ENCODE data around the gene RNF5.

RNF5 gene

GRCh38 chr6:32152769-32153563 lies 25.2 kb upstream of the RNF5 start:
- no peak for DNase-seq

- DNase-seq: no peak
These were observed 24.4 kb upstream of the RNF5 start, which contains the start of gene PPT2 for GRCh38 chr6:32153564-32154513. Gene PPT2, plus strand, starts transcription at chr6:32154141. Its CDS starts 454 bp downstream, at chr6:32154595.

- DNase-seq: no peak
These were observed 23.6 kb upstream of the RNF5 start for GRCh38 chr6:32154514-32155161.

GRCh38 chr6:32156891-32157290 lies 21.3 kb upstream of the RNF5 start:
- DNase-seq: no peak

- no peak for DNase-seq
These were observed 20.2 kb upstream of the RNF5 start for GRCh38 chr6:32158052-32158451.

GRCh38 chr6:32163559-32164258 lies 14.5 kb upstream of the RNF5 start:
- DNase-seq: no peak

GRCh38 chr6:32164295-32164694 lies 13.9 kb upstream of the RNF5 start, which contains the start of gene EGFL8:
Gene EGFL8, plus strand, starts transcription at chr6:32164595. Its CDS starts 1,571 bp downstream, at chr6:32166166.
- no peak for DNase-seq

GRCh38 chr6:32166411-32167061 lies 11.7 kb upstream of the RNF5 start:
- DNase-seq: no peak

GRCh38 chr6:32167154-32167760 lies 10.9 kb upstream of the RNF5 start:
- DNase-seq: no peak

- no peak for DNase-seq
These were observed 10.4 kb upstream of the RNF5 start for GRCh38 chr6:32167761-32168262.

- no peak for DNase-seq
These were observed 9.9 kb upstream of the RNF5 start for GRCh38 chr6:32168350-32168749.

GRCh38 chr6:32168807-32169591 lies 9.2 kb upstream of the RNF5 start:
- no peak for DNase-seq

GRCh38 chr6:32170294-32170693 lies 7.9 kb upstream of the RNF5 start:
- no peak for DNase-seq

- no peak for DNase-seq
These were observed 7.0 kb upstream of the RNF5 start for GRCh38 chr6:32171234-32171633.

- no peak for DNase-seq
These were observed 5.0 kb upstream of the RNF5 start for GRCh38 chr6:32173051-32173727.

- no peak for DNase-seq
These were observed 3.8 kb upstream of the RNF5 start for GRCh38 chr6:32174416-32174815.

- DNase-seq: no peak
These were observed 2.9 kb upstream of the RNF5 start for GRCh38 chr6:32175322-32175710.

- peak; percentile 92 for DNase-seq
These were observed 2.3 kb upstream of the RNF5 start, which contains the start of gene AGPAT1 for GRCh38 chr6:32175711-32176475. Gene AGPAT1, minus strand, starts transcription at chr6:32176084. Its CDS starts 4,588 bp downstream, at chr6:32171496.
